Tibial artery (tissue), 4 donors: Measurements from ENCODE around the gene AK2.

ENCODE experiments used
- DNase-seq, 2 donors: peaks; one replicate each; pipeline ENCODE4 v3.0.0-alpha.2; 2019
- H3K27ac ChIP-seq, 2 donors: fragments of 200-600 bp; sonication (generic) in 1 of 2; 1 replicate in 1 of 2; 2 replicates in 1 of 2; pipeline ENCODE4 v1.5.1; 2018 to 2019; ENCODE audit warnings: mild to moderate bottlenecking in 1 of 2
- H3K27me3 ChIP-seq, 2 donors: fragments of 200-600 bp; sonication (generic) in 1 of 2; one replicate each; pipeline versions ENCODE4 v1.5.1 to v1.6.0; 2016 to 2019
- H3K36me3 ChIP-seq, 3 donors: fragments of 200-600 bp; sonication (generic) in 2 of 3; one replicate each; pipeline ENCODE4 v1.5.1; 2016 to 2019; ENCODE audit warnings: mild to moderate bottlenecking in 2 of 3
- H3K4me1 ChIP-seq, 4 donors: fragments of 200-600 bp; sonication (generic) in 2 of 4; 1 replicate in 3 of 4; 2 replicates in 1 of 4; pipeline ENCODE4 v1.5.1; 2016 to 2019
- H3K4me3 ChIP-seq, 2 donors: fragments of 200-600 bp; sonication (generic) in 1 of 2; 1 replicate in 1 of 2; 2 replicates in 1 of 2; pipeline ENCODE4 v1.5.1; 2018 to 2019; ENCODE audit warnings: mild to moderate bottlenecking in 2 of 2
- H3K9me3 ChIP-seq, 3 donors: fragments of 200-600 bp; sonication (generic) in 1 of 3; one replicate each; pipeline ENCODE4 v1.5.1; 2016 to 2019
- intact Hi-C: fragments of 100-400 bp; cut with DNase I; formaldehyde crosslinking; loops from one replicate; pipeline ENCODE4 v1.15.0; 2023; ENCODE audit warnings: low total_unique reads
- TF ChIP-seq, protein P1 (sequence below), 2 experiments: fragments of 200-600 bp in 1 of 2; fragments of 450-650 bp in 1 of 2; IDR thresholded peaks; one replicate each; pipeline ENCODE4 v1.5.1; 2017 to 2019; ENCODE audit warnings: antibody characterized with exemption in 2 of 2, mild to moderate bottlenecking in 1 of 2, moderate library complexity in 1 of 2

Gene AK2

DNA sequence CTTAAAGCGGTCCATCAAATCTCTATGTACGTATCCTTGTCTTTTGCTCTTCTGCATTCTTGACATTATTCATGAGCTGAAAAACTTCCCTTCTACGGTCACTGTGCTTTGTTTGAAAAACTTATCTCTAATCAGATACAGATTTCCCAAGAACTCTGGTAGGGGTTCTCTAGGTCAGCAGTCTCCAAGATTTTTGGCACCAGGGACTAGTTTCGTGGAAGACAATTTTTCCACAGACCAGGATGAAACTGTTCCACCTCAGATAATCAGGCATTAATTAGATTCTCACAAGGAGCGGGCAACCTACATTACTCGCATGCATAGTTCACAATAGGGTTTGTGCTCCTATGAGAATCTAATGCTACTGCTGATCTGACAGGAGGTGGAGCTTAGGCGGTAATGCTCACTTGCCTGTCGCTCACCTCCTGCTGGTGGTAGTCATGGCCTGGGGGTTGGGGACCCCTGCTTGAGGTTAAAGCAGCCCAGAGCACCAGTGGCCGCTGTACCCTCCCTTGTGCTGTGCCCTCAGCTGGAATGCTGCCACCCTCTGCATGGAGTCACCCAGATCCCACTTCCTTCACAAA, 30.8 kb downstream of the AK2 start:
- Histone ChIP-seq H3K27me3 (no peaks in the 10 kb centered on the region), H3K4me1 (peaks cover 0 to 9% (median 4%) of the 10 kb centered on the region in 4 donors), H3K4me3 (no peak overlapping the region), H3K27ac (no peak overlapping the region), H3K36me3 (peaks cover 7 to 29% (median 23%) of the 10 kb centered on the region in 3 donors), H3K9me3 (no peaks in the 10 kb centered on the region)
- TF ChIP-seq, protein P1, sequence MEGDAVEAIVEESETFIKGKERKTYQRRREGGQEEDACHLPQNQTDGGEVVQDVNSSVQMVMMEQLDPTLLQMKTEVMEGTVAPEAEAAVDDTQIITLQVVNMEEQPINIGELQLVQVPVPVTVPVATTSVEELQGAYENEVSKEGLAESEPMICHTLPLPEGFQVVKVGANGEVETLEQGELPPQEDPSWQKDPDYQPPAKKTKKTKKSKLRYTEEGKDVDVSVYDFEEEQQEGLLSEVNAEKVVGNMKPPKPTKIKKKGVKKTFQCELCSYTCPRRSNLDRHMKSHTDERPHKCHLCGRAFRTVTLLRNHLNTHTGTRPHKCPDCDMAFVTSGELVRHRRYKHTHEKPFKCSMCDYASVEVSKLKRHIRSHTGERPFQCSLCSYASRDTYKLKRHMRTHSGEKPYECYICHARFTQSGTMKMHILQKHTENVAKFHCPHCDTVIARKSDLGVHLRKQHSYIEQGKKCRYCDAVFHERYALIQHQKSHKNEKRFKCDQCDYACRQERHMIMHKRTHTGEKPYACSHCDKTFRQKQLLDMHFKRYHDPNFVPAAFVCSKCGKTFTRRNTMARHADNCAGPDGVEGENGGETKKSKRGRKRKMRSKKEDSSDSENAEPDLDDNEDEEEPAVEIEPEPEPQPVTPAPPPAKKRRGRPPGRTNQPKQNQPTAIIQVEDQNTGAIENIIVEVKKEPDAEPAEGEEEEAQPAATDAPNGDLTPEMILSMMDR (IDR thresholded peaks at IDR 0.05), result no peak
- peak in 1 of 2 donors; percentile 50 for DNase-seq
- intact Hi-C loops, result loop anchor here (5.0 kb wide), 1 partner anchor 74 kb away; no protein-coding TSS in a partner anchor

- H3K27me3 ChIP-seq, result no peaks in the 10 kb centered on the region
- H3K36me3 ChIP-seq, result peaks cover 7 to 24% (median 23%) of the 10 kb centered on the region in 3 donors
- no peaks in the 10 kb centered on the region for H3K9me3 ChIP-seq
- H3K4me1 ChIP-seq, result peaks cover 0 to 4% (median 0%) of the 10 kb centered on the region in 4 donors
- peak in 1 of 2 donors; percentile 9 for DNase-seq
- H3K27ac ChIP-seq, result no peak overlapping the region
- intact Hi-C loops, result loop anchor here (5.0 kb wide), 1 partner anchor 73 kb away; no protein-coding TSS in a partner anchor
- TF ChIP-seq, protein P1 (IDR thresholded peaks at IDR 0.05), result no peak
- no peak overlapping the region for H3K4me3 ChIP-seq
These were observed 31.4 kb downstream of the AK2 start for GRCh38 chr1:33005117-33005837.

DNA sequence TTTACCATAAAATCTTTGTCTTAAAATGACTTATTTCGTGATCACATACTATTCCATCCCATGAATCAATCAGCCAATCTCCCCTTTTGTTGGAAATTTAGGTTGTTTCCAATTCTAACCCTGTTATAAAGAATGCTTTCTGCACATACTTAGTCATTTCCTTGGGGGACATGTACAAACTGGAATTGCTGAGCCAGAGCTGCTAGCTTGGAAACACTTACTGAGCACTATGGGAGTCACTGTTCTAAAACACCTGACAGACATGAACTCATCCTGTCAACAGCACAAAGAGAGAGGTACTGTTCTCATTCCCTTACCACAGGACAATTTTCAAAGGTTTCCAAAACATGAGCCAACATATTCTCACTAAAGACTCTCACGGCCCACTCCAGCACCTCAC, 32.1 kb downstream of the AK2 start:
- DNase-seq, result no peak
- Histone ChIP-seq H3K9me3 (no peaks in the 10 kb centered on the region), H3K4me3 (no peak overlapping the region), H3K4me1 (peaks cover 0 to 4% (median 0%) of the 10 kb centered on the region in 4 donors), H3K36me3 (peaks cover 7 to 22% (median 22%) of the 10 kb centered on the region in 3 donors), H3K27me3 (no peaks in the 10 kb centered on the region), H3K27ac (no peak overlapping the region)
- intact Hi-C loops, result loop anchor here (5.0 kb wide), 1 partner anchor 72 kb away; no protein-coding TSS in a partner anchor
- TF ChIP-seq, protein P1 (IDR thresholded peaks at IDR 0.05), result no peak

DNA sequence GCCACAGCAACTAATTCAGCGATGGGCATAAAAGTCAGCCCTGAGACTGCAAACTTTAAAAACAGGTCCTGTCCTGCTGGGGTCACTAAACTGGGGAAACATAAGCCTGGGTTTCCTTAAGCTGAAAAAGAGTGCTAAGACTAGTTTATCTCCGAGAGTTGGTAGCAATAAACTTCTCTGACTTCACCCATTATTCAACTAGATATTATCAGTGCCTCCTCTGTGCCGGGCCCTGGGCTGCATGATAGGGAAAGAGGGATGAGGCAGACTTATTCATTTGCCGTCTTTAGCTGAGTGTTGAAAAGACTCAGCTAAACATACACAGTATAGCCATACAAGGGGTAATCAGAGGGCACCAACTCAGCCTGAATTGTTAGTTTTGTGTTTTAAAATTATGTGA, 33.0 kb downstream of the AK2 start:
- Histone ChIP-seq H3K36me3 (peaks cover 7 to 14% (median 13%) of the 10 kb centered on the region in 3 donors), H3K27ac (no peak overlapping the region), H3K27me3 (no peaks in the 10 kb centered on the region), H3K4me3 (no peak overlapping the region), H3K4me1 (peaks cover 0 to 8% (median 4%) of the 10 kb centered on the region in 4 donors), H3K9me3 (no peaks in the 10 kb centered on the region)
- TF ChIP-seq, protein P1 (IDR thresholded peaks at IDR 0.05), result no peak
- DNase-seq, result peak in 1 of 2 donors; percentile 39
- intact Hi-C loops, result no loop called here

- TF ChIP-seq, protein P1 (IDR thresholded peaks at IDR 0.05), result no peak
- Histone ChIP-seq H3K4me1 (peaks cover 0 to 22% (median 8%) of the 10 kb centered on the region in 4 donors), H3K9me3 (no peaks in the 10 kb centered on the region), H3K27ac (no peak overlapping the region), H3K27me3 (no peaks in the 10 kb centered on the region), H3K4me3 (no peak overlapping the region), H3K36me3 (no peaks in the 10 kb centered on the region)
- intact Hi-C loops, result no loop called here
- no peak for DNase-seq
These were observed 34.7 kb downstream of the AK2 start for GRCh38 chr1:33002006-33002405.
